Muscle layer of duodenum (tissue), 2 donors: ENCODE measurements around the gene RELN.
"Not testable (repeated sequence)": the region's sequence is repeated elsewhere in the genome, so short reads cannot be mapped to it uniquely, and the experiment has no call there.

Source experiments
- H3K27ac ChIP-seq: one replicate; pipeline ENCODE4 v1.7.0; 2013; ENCODE audit warnings: mild to moderate bottlenecking, low read length
- H3K27me3 ChIP-seq: one replicate; pipeline ENCODE4 v1.7.0; 2013; ENCODE audit warnings: low read depth, mild to moderate bottlenecking, control low read depth, low read length
- H3K36me3 ChIP-seq, 2 donors: one replicate each; pipeline ENCODE4 v1.7.0; 2013; ENCODE audit warnings: low read length in 2 of 2, control low read depth in 1 of 2, mild to moderate bottlenecking in 1 of 2; ENCODE audit not compliant: insufficient read depth in 2 of 2, control insufficient read depth in 1 of 2
- H3K4me1 ChIP-seq, 2 donors: one replicate each; pipeline ENCODE4 v1.7.0; 2013; ENCODE audit warnings: low read length in 2 of 2, mild to moderate bottlenecking in 2 of 2, control low read depth in 1 of 2, moderate library complexity in 1 of 2; ENCODE audit not compliant: insufficient read depth in 2 of 2, control insufficient read depth in 1 of 2
- H3K4me3 ChIP-seq, 2 donors: one replicate each; pipeline ENCODE4 v1.7.0; 2013; ENCODE audit warnings: low read length in 2 of 2, low read depth in 1 of 2, mild to moderate bottlenecking in 1 of 2
- H3K9me3 ChIP-seq, 2 donors: one replicate each; pipeline ENCODE4 v1.7.0; 2013; ENCODE audit warnings: low read length in 2 of 2, control low read depth in 1 of 2, mild to moderate bottlenecking in 1 of 2; ENCODE audit not compliant: control insufficient read depth in 1 of 2
- donor health status: healthy.

Gene RELN

DNA sequence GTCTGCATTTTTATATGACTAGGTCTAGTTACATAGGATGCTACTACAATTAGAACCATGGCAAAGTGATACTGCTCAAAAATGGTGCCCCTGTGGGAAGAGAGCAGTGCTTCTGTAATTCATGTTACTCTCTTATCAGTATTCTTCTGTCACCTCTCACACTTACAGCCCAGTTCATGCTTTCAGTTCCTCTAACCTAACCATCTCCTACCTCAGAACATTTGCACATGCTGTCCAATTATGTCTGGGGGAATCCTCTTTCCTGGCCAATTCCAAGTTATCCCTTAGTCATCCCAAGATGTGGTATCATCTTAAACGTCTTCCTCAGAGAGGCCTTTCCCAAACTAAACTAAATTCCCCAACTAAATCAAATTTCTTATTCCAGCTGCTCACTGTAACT lies 190.2 kb downstream of the RELN start:
- H3K4me1 ChIP-seq, result no peaks in the 10 kb centered on the region
- H3K27ac ChIP-seq, result no peak overlapping the region
- no peaks in the 10 kb centered on the region for H3K36me3 ChIP-seq
- no peaks in the 10 kb centered on the region for H3K9me3 ChIP-seq
- no peak overlapping the region for H3K4me3 ChIP-seq
- H3K27me3 ChIP-seq, result no peaks in the 10 kb centered on the region

DNA sequence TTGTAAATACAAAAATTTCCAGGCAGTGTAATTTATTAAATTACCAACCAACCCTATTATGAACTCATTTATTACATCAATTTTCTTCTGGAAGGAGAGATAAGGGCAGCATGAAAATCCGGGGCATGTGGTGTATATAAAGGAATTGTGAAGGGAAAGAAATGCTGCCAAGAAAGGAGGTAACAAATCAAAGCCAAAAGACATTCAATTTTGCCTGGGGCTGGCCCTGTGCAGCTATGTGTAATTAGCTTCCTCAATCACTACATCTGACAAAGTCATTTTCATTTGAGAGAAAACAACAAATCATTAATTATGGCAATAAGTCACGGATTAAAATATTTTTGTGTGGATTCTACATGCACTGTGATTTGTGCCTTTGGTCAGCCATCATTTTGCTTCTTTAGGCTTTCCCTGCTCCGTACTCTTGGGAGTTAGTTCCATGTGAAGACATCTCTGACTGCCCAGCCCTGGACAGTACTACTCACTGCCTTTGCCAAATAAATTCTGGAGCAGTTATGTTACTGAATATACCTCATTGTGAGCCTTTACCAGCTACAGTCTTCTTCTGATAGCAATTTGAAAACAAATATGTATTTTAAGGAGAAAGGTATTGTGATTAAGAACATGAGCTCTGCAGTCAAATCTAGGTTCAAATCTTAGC lies 191.7 kb downstream of the RELN start:
- Histone ChIP-seq H3K27ac (no peak overlapping the region), H3K4me3 (no peak overlapping the region), H3K9me3 (no peaks in the 10 kb centered on the region), H3K4me1 (no peaks in the 10 kb centered on the region), H3K27me3 (no peaks in the 10 kb centered on the region), H3K36me3 (no peaks in the 10 kb centered on the region)

DNA sequence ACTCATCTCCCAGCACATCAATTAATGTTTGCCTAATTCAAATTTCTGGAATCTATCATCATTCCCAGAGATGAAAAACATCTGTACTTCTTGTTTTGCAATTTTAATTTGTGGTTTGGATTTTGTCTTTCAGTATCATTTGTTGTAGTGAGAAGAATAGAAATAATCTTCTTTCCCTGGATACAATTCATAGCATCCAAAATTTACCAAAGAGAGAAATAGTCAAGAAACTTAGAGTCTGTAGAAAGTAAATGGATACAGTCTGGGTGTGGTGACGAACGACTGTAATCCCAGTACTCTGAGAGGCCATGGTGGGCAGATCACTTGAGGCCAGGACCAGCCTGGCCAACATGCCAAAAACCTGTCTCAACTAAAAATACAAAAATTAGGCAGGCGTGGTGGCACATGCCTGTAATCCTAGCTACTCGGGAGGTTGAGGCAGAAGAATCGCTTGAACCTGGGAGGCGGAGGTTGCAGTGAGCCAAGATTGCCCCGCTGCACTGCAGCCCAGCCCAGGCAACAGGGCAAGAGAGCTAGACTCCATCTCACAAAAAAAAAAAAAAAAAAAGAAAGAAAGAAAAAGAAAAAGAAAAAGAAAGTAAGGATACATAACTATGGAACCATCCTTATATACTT lies 193.0 kb downstream of the RELN start:
- Histone ChIP-seq H3K27me3 (no peaks in the 10 kb centered on the region), H3K36me3 (no peaks in the 10 kb centered on the region), H3K27ac (no peak overlapping the region), H3K9me3 (no peaks in the 10 kb centered on the region), H3K4me3 (no peak overlapping the region), H3K4me1 (no peaks in the 10 kb centered on the region)

DNA sequence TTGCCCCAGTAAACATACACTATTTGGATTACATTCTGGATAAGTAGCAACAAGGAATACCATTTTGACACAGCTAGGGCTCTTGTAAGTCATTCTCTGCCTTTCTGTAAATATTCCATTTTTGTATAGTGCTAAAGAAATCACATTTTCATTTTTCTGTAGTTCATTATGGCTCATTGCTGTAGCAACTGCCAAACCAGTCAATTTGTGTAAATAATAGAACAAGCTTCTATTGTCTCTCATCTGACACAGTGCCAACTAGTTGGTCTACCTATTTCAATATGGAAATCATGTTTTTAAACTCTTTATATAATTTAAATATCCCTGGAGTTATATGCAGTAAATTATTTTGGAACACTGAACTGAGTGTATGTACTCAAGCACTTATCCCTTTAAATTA lies 193.7 kb downstream of the RELN start:
- Histone ChIP-seq H3K4me3 (no peak overlapping the region), H3K27me3 (no peaks in the 10 kb centered on the region), H3K27ac (no peak overlapping the region), H3K36me3 (no peaks in the 10 kb centered on the region), H3K4me1 (no peaks in the 10 kb centered on the region), H3K9me3 (no peaks in the 10 kb centered on the region)

DNA sequence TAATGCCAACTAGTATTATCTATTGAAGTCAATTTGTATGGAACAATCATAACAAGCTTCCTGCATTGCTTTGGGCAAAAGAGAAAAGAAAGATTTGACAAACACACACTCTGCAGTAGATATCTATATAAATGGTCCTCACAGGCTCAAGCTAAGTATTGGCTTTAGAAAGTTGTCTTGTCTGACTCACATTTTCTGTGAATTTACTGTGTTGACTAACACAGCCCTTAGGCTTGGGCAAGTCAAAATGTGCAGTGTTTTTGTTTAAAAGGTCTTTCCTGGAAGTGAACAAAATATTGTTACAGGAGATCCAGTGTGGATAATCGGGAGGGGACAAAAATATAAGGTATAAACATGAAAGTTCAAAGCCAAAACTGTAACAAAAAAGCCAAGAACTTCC lies 194.4 kb downstream of the RELN start:
- no peak overlapping the region for H3K4me3 ChIP-seq
- H3K4me1 ChIP-seq, result no peaks in the 10 kb centered on the region

DNA sequence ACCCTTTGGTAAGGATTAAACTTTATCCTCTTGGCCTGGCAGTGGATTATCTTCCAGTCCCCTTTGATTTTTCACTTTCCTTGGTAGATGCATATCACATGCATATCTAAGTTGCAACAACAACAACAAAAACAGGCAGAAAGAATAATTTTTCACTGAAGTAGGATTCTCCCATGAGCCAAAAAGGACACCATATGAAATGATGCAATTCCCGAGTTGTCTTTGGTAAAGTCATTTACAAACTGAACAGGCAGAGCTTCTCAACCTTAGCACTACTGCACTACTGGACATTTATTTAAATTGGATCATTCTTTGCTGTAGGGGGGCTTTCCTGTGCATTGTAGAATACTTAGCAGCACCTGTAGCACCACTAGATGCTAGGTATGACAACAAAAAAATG lies 195.0 kb downstream of the RELN start:
- Histone ChIP-seq H3K27me3 (no peaks in the 10 kb centered on the region), H3K4me1 (no peaks in the 10 kb centered on the region)

More for the DNA sequence above, 194.4 kb downstream of the RELN start:
- Histone ChIP-seq H3K27ac (no peak overlapping the region), H3K9me3 (no peaks in the 10 kb centered on the region), H3K27me3 (no peaks in the 10 kb centered on the region), H3K36me3 (no peaks in the 10 kb centered on the region)

DNA sequence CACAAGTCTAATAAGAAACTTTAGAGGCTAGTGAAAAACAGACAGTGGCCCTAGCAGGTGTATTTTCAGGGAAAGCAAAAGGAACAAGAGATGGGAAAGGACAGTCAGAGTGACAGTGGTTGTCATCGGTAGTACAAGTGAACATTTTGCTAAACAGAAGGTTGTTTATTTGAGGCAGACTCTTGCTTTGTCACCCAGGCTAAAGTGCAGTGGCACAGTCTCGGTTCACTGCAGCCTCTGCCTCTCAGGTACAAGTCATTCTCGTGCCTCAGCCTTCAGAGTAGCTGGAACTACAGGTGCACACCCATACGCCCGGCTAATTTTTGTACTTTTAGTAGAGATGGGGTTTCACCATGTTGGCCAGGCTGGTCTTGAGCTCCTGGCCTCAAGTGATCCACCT lies 195.8 kb downstream of the RELN start:
- Histone ChIP-seq H3K4me1 (no peaks in the 10 kb centered on the region), H3K9me3 (no peaks in the 10 kb centered on the region), H3K27me3 (no peaks in the 10 kb centered on the region), H3K27ac (no peak overlapping the region), H3K4me3 (no peak overlapping the region), H3K36me3 (no peaks in the 10 kb centered on the region)

More for the DNA sequence above, 195.0 kb downstream of the RELN start:
- no peak overlapping the region for H3K4me3 ChIP-seq
- H3K36me3 ChIP-seq, result no peaks in the 10 kb centered on the region
- no peaks in the 10 kb centered on the region for H3K9me3 ChIP-seq
- no peak overlapping the region for H3K27ac ChIP-seq

DNA sequence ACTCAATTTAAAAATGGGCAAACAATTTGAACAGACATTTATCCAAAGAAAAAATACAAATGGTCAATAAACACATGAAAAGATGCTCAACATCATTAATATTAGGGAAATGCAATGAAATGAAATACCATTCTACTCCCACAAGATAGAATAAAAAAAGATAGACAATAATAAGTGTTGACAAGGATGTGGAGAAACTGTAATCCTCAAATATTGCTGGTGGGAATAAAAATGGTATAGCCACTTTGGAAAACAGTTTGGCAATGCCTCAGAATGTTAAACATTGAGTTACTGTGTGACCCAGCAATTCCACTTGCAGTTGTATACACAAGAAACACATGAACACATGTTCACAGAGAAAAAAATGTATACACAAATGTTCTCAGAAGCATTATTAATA lies 197.6 kb downstream of the RELN start:
- no peak overlapping the region for H3K27ac ChIP-seq
- H3K4me3 ChIP-seq, result no peak overlapping the region
- no peaks in the 10 kb centered on the region for H3K4me1 ChIP-seq
- H3K27me3 ChIP-seq, result no peaks in the 10 kb centered on the region
- no peaks in the 10 kb centered on the region for H3K9me3 ChIP-seq
- H3K36me3 ChIP-seq, result no peaks in the 10 kb centered on the region

DNA sequence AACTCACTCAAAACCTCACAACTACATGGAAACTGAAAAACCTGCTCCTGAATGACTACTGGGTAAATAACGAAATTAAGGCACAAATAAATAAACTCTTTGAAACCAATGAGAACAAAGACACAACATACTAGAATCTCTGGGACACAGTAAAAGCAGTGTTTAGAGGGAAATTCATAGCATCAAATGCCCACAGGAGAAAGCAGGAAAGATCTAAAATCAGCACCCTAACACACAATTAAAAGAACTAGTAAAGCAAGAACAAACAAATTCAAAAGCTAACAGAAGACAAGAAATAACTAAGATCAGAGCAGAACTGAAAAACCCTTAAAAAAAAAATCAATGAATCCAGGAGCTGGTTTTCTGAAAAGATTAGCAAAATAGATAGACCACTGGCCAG lies 202.4 kb downstream of the RELN start:
- not testable (repeated sequence) for H3K4me3 ChIP-seq

DNA sequence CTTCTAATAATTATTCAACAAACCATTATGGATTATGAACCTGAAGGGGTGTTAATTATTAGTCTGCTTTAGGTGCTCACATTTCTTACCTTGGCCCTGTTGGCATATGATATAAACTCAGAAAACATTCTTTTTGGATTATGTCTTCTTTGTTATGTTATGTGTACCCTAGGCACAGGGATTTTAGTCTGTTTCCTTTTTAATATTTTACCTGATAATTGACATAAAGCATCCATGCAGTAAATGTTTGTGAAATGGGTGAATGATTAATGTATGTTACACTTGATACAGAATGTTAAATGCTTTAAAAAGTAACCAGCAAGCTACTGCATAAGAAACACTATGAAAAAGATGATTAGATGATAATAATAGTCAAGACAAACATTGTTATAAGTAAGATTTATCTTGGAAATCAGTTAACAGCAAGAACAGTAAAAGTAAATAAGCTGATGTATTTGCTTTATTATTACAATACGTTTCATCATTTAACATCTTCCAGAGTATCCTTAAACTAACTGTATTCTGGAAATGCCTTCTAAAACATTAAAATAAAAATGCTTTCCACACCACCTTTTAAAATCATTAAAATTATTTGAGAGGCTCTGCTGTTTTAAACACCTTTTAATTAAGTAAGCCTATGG lies 204.7 kb downstream of the RELN start:
- Histone ChIP-seq H3K4me1 (no peaks in the 10 kb centered on the region), H3K27ac (no peak overlapping the region), H3K4me3 (no peak overlapping the region), H3K27me3 (no peaks in the 10 kb centered on the region), H3K9me3 (no peaks in the 10 kb centered on the region), H3K36me3 (no peaks in the 10 kb centered on the region)

More for the DNA sequence above, 202.4 kb downstream of the RELN start:
- H3K9me3 ChIP-seq, H3K27ac ChIP-seq, H3K4me1 ChIP-seq, H3K27me3 ChIP-seq, H3K36me3 ChIP-seq: not testable (repeated sequence)

DNA sequence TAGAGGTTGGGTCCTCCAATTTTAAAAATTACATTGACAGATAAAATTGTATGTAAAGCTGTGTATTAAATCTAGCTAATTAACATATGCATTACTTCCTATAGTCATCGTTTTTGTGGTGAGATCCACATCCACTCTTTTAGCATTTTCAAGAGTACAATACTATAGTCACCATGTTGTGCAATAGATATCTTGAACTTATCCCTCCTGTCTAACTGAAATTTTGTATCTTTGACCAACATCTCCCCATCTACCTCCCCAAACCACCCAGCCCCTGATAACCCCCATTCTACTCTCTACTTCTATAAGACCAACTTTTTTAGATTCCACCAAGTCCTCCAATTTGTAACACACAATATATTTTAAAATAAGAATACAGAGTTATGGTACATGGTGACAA lies 208.0 kb downstream of the RELN start:
- Histone ChIP-seq H3K4me3 (no peak overlapping the region), H3K9me3 (no peaks in the 10 kb centered on the region), H3K27me3 (no peaks in the 10 kb centered on the region), H3K4me1 (no peaks in the 10 kb centered on the region), H3K36me3 (no peaks in the 10 kb centered on the region), H3K27ac (no peak overlapping the region)
